GM12873 (cell line): Measurements from ENCODE around the gene ZNF488.

Experiments used
- TF ChIP-seq, protein P1 (sequence below): IDR thresholded peaks from 2 replicates; pipeline ENCODE4 v1.5.1; 2012; ENCODE audit warnings: low read depth, mild to moderate bottlenecking, moderate library complexity, low read length, control low read depth; ENCODE audit not compliant: insufficient read depth; ENCODE audit errors: missing control alignments

The ZNF488 gene

GRCh38 chr10:47325303-47326291 is 58.5 kb downstream of the ZNF488 start:
- TF ChIP-seq, protein P1, sequence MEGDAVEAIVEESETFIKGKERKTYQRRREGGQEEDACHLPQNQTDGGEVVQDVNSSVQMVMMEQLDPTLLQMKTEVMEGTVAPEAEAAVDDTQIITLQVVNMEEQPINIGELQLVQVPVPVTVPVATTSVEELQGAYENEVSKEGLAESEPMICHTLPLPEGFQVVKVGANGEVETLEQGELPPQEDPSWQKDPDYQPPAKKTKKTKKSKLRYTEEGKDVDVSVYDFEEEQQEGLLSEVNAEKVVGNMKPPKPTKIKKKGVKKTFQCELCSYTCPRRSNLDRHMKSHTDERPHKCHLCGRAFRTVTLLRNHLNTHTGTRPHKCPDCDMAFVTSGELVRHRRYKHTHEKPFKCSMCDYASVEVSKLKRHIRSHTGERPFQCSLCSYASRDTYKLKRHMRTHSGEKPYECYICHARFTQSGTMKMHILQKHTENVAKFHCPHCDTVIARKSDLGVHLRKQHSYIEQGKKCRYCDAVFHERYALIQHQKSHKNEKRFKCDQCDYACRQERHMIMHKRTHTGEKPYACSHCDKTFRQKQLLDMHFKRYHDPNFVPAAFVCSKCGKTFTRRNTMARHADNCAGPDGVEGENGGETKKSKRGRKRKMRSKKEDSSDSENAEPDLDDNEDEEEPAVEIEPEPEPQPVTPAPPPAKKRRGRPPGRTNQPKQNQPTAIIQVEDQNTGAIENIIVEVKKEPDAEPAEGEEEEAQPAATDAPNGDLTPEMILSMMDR: no peak

GRCh38 chr10:47323636-47324296 is 60.3 kb downstream of the ZNF488 start:
- TF ChIP-seq, protein P1: no peak

- TF ChIP-seq, protein P1: no peak
Measured at GRCh38 chr10:47323087-47323486, 61.0 kb downstream of the ZNF488 start.

- TF ChIP-seq, protein P1: no peak
Measured at GRCh38 chr10:47322300-47323061, 61.6 kb downstream of the ZNF488 start, which contains the start of gene GDF2. GDF2 (plus strand) TSS chr10:47322454; CDS start chr10:47322669, 215 bp downstream.

GRCh38 chr10:47321521-47322195 is 62.4 kb downstream of the ZNF488 start:
- TF ChIP-seq, protein P1: no peak

DNA sequence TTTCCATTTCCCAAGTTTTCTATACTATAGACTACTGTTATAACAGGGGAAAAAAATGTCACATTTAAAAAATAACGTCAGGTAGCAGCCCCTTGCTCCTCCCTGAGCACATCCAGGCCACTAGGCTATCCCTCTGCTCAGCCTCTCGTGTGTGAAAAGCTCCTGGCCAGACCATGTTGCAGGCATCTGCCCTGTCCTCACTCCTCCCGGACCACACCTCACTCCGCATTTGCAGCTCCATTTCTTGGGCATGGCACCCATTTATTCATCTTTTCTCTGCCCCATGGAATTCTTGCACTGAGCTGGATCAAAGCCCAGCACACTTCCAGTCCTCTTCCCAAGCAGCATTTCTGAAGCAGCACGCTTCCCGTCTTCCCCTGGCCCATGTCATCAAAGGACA is 63.3 kb downstream of the ZNF488 start:
- TF ChIP-seq, protein P1: no peak

- TF ChIP-seq, protein P1: no peak
Measured at GRCh38 chr10:47319784-47320183, 64.3 kb downstream of the ZNF488 start.
